ENCODE data around the gene TFEB.

TFEB gene

DNA sequence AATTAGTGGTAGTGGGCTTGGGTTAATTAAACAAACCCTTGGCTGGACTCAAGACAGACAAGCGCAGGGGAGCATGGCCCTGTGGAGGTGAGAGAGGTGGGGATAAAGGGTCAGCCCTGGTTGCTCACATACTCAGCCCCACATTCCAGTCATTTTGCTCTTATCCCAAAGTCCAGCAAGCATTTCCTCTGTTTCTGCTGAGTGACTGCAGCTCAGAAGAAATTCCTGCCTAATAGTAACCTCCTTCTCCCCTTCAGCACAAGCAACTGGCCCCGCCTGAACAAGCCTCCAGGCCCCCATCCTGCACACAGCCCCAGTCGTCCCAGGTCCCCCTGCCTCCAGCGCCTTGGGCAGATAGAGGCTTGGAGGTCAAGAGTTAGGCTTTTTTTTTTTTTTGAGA lies 3.6 kb upstream of the TFEB start:
- no peak for DNase-seq (ENCODE audit: low read depth in 3 of 3, low spot score in 1 of 3)

DNA sequence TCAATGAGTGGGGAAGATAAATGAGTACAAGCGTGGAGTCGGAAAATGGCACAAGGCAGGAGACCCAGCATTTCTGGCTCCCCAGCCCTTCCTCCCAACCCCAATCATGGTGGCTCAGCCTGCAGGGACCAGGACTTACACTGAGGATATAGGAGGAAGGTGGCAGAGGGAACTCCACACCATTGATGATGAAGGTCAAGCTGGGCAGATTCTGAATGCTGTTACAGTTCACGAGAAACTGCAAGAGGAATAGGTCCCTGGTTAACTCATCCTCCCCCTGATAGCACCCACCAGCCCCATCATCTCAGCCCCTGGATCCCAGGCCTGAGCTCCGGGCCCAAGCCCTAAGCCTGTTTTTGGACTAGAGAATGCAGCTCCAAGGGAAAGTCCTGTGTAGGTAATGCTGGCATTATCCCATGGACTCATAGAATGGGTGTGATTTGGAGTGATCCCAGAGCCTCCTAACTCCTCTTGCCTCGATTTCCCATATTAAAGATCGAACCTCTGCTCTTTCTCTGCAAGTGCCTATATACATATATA lies 2.3 kb upstream of the TFEB start:
- DNase-seq (ENCODE audit: low read depth in 3 of 3, low spot score in 1 of 3), result no peak

DNA sequence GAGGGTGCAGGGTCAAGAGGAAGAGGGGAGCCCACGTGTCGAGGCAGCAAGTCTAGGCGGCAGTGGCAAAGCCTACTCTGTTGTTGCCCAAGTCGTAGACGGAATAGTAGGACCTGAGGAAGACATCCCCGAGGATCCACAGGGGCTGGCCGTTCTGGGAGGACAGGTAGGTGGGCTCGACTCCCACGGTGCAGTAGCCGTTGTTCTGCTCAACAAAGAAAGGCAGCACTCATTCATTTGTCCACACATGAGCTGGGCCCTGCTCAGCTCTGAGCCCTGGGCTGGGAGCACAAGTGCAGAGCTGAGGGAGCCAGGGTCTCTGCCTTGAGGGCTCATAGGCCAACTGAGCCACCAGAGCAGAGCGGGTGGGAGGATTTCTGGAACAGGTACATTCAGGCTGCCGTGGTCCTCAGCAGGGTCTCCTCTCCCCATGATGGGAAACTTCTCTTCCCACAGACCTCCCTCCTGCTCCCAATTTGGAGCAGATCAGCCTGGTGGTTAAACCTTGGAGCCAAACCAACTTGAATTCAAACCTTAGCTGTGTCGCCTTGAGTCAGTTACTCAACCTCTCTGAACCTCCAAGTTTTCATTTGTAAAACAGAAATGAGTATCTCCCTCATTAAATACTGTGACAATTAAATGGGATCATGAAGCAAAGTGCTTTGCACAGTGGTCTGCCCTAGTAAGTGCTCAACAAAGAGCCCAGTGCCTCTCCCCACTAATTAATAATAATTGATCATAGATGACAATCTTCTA lies 1.6 kb upstream of the TFEB start:
- DNase-seq (ENCODE audit: low read depth in 3 of 3, low spot score in 1 of 3), result no peak

DNA sequence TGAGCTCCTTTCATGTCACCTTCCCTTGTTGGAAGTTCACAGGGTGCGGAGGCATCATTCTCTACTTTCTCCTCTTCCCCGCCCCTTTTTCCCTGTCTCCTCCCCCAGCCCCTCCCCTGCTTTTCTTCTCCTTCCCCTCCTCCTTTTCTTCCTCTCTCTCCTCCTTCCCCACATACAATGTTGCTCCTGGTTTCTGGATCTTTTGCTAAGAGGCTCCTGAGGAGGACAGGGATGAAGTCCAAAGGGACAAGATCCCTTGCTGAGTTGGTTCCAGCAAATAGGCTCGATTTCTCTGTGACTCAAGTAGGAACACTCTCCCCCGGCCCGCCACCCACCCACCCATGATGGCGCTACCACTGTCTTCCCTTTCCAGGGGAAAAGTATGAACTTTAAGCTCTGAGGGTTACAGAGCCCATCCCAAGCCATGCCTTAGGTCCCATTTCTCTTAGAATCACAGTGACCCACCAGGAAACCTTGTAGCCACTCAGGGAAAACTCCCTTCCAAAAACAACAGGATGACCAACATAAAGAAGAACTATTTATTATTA lies 852 bp upstream of the TFEB start:
- no peak for DNase-seq (ENCODE audit: low read depth in 3 of 3, low spot score in 1 of 3)

DNA sequence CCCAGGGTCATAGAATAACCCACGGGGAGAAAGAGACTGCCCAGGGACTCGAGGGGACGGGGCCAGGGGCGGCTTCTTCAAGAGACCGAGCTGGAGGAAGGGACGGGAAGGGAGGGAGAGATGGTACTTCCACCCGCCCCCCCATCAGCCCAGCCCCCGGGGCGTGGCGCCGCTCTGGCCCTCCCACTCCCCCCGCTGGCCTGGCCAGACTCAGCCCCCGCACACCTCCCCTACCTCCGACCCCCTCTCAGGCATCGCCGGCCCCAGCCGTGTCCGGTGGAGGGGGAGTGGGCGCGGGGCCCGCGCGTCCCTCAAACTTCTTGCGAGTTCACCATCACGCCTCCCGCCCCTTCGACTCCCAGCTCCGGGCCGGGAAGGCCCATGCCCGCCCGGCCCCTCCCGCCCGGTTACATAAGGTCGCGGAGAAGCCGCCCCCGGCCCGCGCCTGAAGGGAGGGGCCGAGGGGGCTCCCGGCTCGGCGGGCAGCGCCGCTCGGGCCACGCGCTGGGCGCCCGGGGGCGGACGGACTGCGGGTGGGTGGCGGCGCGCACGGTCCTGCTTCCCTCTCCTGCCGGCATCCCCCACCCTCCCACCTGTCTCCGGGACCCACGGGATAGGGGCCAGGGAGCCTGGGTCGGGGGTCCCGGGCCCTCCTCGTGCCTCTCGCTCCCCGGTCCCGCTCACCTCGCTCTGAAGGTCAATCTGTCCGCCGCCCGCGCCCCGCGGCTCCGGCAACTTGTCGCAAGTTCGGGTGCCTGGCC lies 562 bp downstream of the TFEB start:
- DNase-seq (ENCODE audit: low read depth in 3 of 3, low spot score in 1 of 3), result peak; percentile 37 to 56 (median 42)

DNA sequence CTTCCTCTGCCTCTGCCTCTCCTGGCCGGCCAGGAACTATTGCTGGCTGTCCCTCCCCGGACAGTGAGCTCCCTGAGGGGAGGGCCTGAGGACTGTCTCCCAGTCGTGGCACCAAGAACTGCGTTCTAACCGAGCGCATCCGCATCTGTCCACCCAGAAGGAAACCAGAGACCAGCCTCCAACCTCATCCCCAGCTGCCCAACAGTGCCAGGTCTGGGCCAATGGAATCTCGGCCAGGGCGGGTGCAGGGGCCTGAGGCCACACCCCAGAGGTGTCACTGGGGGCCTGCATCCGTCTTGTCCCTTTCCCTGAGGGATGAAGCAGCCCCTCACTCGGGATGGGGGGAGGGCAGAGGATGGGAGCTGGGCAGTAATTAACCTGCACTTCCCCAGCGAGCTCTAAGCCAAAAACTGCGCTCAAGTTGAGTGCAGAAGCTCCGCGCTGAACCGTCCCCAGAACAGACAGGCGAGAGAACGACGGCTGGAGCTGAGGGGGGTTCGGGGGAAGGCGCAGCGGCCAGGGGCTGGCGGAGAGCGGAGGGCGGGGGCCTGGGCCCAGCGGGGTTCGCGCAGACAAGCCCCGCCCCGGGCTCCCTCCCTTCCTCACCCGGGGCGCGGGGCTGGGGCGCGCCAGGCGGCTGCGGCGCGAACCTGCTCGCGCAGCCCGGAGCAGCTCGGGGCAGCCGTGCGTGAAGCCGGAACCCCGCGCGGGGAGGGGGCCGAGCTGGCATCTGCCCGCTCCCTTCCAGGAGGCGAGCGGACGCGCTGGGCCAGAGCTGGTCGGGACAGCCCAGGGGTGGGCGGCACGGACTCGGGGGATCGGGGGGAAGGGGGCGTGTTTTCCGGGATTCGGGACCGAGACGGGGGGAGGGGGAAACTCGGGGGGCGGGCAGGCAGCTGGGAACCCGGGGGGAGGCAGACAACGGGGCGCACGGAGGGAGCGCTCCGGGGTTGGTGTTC lies 1.4 kb downstream of the TFEB start:
- peak in 2 of 3 donors; percentile 38 to 45 for DNase-seq (ENCODE audit: low read depth in 3 of 3, low spot score in 1 of 3)

DNA sequence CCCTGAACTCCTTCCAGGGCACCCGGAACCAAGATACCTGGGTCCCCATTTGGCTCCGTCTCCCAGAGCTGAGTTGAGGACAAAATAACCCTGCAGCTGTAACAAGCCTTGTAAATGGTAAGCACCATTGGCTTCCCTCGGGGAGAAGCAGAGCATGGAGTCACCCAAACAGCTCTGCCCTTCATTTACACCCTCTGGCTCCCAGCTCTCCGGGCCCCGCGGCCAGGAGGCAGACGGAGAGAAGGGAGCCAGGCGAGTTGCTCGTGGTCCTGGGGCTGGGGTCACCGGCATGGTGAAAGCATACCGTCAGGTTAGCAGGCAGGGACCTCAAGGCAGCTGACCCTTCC lies 2.1 kb downstream of the TFEB start:
- no peak for DNase-seq (ENCODE audit: low read depth in 3 of 3, low spot score in 1 of 3)

DNA sequence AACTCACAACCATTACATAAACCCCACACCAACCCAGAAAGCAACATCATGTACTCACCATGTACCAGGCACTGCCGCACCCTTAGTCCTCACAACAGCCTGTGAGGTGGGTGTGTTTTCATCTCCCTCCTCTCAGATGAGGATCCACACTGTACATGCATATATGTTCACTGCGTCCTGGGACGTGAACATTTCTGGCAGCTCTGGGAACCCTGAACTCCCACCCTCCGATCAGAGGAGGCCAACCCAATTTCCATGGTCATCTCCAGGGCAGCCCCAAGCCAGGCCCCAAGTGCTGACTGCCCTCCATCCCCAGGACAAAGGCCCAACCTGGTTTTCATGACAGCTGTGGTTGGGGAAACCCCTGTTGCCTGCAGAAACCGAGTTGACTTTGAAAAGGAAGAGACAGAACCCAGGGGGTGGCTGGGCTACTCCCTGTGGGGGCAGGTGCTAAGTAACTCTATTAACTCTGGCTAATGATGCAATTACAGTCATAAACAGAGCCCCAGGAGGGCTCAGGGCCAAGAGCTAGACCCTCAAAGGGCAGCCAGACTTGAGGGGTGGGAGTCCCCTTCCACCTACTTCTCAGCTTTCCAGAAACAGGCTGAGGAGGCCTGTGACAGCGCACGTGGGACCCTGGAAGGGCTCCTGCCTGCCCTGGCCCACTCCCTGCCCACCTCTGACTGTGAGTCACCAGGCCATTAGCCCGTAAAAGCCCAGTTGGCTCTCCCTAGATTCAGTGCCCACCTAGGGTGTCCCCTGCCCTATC lies 2.6 kb downstream of the TFEB start:
- DNase-seq (ENCODE audit: low read depth in 3 of 3, low spot score in 1 of 3), result peak in 2 of 3 donors; percentile 31 to 39

DNA sequence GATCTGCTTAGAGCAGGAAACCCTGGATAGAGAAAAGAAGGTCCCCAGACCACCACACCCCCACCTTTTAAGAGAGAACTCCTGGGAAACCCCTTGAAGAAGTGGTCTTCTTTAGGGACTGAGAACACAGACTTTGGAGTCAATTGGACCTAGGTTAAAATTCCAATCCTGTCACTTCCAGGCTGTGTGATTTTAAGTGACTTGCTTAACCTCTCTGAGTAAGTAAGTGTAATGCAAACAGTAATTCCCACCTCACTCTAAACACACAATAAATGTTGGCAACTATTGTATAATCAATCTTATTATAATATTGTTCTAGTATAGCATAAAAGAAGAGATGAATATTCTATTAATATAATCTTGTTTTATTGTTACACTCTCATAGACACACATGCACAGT lies 3.3 kb downstream of the TFEB start:
- DNase-seq (ENCODE audit: low read depth in 3 of 3, low spot score in 1 of 3), result no peak

DNA sequence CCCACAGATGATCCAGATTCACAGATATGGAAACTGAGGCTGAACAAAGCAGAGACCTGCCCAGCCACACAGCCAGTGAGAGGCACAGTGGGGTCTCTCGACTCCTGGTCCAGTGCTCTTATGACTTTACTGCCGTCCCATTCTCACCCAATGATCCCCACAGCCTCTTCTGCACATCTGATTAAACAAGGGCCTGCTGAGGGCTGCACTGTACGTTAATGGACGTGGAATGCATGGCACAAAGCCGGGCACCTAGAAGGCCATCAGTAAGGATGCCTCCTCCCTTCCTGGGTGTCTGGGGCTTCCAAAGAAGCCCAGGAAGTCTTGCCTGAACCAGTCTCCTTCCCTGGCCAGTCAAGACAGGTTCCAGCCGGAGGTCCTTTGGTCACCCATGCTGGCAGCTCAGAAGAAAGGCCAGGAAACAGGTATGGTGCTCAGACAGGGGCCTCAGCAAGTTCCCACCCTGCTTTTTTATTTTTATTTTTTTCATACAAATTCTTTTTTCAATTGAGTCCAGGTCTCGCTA lies 3.8 kb downstream of the TFEB start:
- no peak for DNase-seq (ENCODE audit: low read depth in 3 of 3, low spot score in 1 of 3)

DNA sequence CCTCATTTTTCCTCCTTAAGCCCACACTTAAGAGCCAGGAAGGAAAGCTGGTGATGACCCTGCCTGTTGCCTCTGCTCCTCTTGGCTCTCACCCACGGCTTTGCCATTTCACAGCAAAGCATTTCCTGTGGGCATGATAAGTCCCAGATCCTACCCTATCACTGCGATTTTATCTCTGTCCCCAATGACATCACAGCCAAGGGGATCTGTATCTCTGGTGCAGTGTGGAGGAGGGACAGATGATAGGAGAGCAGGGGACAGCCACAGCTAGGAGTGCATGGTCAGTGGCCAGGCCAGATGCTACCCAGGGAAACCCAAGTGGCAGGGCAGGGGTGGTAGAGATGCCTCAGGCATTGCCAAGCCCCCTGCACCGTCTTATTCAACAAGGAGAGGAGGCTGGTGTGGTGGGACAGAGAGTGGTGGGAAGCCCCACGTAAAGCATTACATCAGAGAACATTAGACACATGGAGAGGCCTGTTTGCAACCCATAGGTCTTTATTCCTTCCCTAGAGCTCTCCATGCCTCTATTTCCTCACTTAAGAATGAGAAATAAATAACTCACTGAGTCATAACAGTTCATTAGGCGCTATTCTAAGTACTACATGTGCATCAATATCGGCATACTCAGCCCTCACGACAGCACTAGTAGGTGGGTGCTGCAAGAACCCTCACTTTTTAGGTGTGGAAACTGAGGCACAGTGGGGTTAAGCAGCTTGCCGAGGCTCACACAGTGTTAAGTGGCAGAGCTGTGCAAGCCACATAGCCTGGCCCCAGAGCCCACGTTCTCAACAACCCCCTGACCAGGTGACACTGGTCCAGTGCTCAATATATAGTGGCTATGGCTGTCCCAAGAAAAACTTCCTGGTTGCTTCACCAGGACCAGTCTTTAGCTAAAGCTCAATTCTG lies 4.6 kb downstream of the TFEB start:
- no peak for DNase-seq (ENCODE audit: low read depth in 3 of 3, low spot score in 1 of 3)

DNA sequence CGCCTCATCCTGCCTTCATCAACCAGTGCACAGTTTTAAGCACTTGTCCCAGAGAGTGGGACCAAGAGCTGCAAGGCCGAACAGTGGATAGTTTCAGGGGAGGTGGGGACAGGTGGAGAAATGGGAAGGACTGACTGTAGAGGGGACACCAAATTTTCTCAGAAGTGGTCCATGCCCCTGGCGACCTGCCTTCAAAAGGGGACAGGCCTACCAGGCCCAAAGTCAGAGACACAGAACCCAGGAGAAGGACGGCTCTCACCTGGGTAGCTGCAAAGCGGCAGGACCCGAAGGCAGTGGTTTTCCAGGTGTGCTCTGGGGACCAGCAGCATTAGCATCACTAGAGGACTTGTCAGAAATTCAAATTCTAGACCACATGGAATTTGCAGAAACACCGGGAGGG lies 5.8 kb downstream of the TFEB start:
- DNase-seq (ENCODE audit: low read depth in 3 of 3, low spot score in 1 of 3), result no peak

DNA sequence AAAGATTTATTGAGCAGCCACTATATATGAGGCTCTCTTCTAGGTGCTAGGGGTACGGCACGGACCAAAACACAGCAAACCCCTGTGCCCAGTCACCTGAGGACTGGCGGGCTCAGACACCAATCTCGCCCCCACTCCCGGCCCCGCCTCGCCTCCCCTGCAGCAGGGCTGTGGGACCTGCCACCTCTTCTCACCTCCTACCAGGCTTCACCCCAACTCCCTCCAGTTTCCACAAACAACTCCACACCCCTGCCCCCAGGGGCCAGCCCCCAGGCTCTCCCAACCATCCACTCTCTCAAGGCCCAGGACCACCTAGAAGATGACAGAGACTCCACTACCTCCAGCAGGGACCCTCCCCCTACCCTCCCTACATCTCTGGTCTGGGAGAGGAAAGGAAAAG lies 6.5 kb downstream of the TFEB start:
- DNase-seq (ENCODE audit: low read depth in 3 of 3, low spot score in 1 of 3), result no peak

DNA sequence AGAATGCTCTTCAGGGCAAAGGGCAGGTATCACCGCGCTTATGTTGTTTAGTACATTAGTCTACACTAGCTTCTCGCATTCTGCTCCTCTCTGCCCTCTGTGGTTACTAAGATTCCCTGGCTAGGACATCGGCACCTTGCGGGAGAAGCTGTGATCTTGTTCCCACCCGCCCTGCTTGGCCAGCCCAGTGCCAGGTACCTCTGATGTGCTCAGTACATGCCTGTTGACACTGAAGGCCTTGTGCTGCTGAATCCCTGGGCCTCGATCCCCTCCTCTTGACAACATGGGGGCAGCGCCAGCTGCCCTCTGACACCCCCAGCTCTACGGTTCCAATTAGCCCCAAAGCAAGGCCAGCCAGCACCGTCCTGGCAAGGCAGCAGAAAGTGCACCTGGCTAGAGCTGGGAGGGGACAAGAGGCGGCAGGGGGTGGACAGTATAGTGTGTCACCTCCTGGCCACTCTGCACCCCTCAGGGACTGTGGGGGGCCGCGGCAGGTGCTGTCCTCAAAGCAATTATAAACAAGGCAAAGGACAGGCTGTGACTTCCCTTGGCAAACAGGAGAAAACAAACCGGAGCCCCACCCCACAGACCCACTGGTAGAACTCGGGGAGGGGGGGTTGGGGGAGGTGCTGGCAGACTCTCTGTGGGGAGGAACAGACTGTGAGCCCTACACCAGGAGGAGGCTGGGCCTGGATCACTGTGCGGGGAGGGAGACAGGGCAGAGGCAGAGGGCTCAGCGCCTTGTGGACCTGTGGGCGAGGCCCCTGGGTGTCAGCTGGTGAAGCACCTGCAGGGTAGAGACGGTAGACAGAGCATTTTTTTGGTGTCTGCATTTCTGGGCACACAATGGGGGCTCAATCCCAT lies 7.1 kb downstream of the TFEB start:
- DNase-seq (ENCODE audit: low read depth in 3 of 3, low spot score in 1 of 3), result no peak

DNA sequence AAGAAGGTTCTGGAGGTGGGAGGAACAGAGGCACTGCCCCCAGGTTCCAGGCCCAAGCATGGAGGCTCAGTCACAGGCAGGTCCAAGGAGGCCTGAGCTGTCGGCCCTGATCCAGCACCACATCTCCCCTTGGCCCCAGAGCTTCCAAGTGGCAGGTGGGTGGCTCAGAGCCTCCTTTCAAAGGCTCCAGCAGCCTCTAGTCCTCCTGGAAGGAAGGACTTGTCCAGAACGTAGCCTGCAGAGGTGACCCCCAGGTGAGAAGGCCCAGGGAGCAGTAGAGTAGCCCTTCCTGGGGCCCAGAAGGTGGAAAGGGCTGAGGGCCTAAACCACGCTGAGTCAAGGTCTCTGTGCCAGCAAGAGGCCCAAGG lies 7.7 kb downstream of the TFEB start:
- no peak for DNase-seq (ENCODE audit: low read depth in 3 of 3, low spot score in 1 of 3)

DNA sequence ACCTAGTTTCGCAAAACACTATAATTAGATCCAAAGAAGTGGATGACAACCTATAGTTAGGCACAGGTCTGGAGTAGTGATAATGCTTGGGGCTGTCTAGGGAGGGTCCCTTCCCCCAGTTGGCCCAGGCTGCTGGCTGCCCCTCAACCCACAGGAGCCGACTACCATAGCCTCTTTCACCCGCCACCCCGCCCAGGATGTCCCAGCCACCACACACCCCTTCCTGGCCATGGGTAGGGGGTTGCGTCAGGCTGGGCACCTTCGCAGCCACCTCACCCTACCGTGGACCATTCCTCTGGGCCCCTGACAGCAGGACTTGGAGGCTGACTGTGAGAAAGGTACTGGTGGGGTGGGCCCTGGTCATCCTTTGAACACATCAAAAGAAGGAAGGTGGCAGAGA lies 8.5 kb downstream of the TFEB start:
- no peak for DNase-seq (ENCODE audit: low read depth in 3 of 3, low spot score in 1 of 3)

DNA sequence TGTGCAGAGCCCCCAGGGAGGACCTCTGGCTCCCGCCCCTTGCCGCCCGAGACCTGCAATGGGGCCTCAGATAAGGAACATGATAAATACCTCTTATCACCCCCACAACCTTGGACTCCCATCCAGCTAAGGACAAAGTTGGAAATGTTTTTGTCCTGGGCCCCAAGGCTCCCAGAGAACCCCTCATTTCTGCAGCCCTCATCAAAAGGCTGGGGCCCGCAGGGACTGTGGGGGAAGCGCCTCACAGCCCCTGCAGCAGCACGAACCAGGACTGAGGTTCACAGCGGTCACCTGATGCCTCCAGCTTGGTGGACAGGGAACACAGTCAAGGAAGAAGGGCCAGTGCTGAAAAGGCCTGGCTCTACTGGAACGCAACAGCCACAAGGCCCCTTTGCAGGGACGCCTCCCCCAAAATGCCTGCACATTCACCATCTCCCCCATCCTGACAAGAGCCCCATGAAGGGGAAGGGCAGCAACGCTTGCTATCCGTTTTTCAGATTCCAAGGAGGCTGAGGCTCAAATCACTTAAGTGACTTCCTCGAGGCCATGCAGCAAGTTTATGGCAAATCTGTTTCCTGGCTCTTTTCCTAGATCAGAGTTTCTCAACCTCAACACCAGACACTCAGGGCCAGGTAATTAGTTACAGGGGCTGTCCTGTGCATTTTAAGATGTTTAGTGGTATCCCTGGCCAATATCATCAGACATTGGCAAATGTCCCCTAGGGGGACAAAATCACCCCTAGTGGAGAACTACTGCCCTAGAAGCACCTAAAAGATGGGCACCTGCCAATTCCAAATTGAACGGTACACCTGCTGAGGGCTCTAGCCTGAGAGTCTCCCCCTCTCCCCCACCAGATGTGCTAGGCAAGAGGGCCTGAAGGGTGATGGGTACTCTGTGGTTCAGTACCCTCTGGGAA lies 10.6 kb downstream of the TFEB start:
- no peak for DNase-seq (ENCODE audit: low read depth in 3 of 3, low spot score in 1 of 3)
